SHP77 treated with DMSO at 0.1 percent for 48 hours (cell line): Measurements from ENCODE around the gene SERPINE3.

ENCODE experiments used
- DNase-seq: peaks from one replicate; lab custom pipeline; 2025; lab: John Stamatoyannopoulos, UW

The SERPINE3 gene

GRCh38 chr13:51329606-51330005 lies 9.9 kb upstream of the SERPINE3 start:
- no peak for DNase-seq

GRCh38 chr13:51330791-51331190 lies 8.7 kb upstream of the SERPINE3 start:
- no peak for DNase-seq

- no peak for DNase-seq
These were observed 8.1 kb upstream of the SERPINE3 start for GRCh38 chr13:51331354-51331861.

DNA sequence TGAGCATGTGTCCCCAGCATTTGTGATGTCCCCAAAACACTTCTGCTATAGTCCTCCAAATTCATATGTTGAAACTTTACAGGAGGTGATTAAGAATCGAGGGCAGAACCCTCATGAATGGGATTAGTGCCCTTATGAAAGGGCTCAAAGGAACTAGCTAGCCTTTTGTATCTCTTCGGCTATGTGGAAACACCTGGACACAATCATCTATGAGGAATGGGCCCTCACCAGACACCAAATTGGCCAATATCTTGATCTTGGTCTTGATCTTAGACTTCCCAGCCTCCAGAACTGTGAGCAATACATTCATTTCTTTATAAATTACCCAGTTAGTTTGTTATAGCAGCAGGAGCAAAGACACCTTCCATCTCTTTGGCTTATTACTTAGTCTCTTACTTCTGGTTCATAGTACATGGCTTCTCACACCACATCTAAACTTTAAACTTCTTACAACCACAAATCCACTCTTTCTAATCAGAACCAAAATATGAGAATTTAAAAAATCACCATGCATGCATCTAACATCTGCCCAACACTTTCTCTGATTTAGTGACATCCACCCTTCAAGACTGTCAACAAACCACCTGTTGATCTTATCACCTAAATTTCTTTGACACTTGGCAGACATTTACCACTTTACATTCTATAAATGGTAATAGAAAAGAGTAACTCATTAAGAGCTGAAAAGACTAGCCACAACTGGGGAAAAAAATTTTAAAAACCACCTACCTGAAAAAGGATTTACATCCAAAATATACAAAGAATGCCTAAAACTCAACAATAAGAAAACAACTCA lies 6.7 kb upstream of the SERPINE3 start:
- DNase-seq, result no peak

- no peak for DNase-seq
These were observed 6.1 kb upstream of the SERPINE3 start for GRCh38 chr13:51333421-51333820.

DNA sequence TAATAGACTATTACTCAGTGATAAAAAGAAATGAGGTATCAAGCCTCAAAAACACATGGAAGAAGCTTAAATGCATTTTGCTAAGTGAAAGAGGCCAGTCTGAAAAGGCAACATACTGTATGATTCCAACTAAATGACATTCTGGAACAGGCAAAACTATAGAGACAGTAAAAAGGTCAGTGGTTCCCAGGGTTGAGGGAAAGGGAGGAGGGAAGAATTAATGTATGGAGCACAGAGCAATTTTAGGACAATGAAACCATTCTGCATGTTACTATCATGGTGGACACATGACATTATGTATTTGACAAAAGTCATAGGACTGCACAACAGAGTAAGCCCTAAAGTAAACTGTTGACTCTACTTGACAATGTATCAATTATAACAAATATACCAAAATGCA lies 5.7 kb upstream of the SERPINE3 start:
- DNase-seq, result no peak

- no peak for DNase-seq
These were observed 2.7 kb upstream of the SERPINE3 start for GRCh38 chr13:51336746-51337145.

DNA sequence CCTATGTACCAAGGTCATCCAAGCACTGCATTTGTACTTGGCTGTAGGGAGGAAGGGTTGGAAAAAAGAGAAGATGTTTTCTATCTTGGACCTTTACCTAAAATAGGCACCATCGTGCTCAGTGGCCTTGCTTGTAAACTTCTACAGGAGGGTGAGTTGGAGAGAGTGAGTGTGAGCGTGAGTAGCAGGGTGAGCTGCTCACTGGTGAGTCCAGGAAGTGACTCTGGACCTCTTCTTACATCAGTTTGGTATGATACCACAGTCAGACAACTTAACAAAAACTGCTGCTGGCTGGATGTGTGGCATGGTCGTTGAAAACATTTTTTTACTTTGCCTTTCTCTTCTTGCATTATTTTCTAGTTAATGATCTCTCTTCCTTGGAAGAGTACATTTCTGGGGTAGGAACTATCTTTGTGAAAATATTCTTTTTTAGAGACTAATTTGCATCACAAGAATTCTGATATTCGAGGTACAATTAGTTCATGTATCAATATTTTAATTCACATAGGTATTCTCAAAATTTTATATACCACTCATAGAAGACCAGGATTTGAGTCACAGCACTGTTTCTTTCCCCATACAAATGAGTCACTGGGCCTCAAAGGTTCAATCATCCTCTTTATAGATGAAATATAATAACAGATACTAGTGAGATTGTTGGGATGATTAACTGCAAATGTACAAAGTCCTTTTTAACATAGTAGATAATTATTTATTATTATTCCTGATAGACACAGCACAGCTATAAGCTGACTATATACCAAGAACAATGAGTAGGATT lies 651 bp downstream of the SERPINE3 start:
- no peak for DNase-seq

DNA sequence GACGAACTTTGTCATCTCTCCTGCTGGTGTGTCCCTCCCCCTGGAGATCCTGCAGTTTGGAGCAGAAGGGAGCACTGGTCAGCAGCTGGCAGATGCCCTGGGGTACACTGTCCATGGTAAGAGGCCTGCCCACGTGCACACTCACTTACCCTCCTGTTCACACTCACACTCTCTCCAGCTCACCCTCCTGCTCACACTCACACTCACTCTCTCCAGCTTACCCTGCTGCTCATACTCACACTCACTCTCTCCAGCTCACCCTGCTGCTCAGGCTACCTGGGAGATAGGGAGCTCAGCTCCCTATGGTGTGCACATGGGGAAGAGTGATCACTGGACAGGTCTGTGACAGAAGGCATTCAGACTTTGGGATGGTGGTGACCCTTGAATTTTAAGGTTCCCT lies 1.7 kb downstream of the SERPINE3 start:
- no peak for DNase-seq

- no peak for DNase-seq
These were observed 2.3 kb downstream of the SERPINE3 start for GRCh38 chr13:51341791-51342190.

- no peak for DNase-seq
These were observed 3.2 kb downstream of the SERPINE3 start for GRCh38 chr13:51342706-51343105.

DNA sequence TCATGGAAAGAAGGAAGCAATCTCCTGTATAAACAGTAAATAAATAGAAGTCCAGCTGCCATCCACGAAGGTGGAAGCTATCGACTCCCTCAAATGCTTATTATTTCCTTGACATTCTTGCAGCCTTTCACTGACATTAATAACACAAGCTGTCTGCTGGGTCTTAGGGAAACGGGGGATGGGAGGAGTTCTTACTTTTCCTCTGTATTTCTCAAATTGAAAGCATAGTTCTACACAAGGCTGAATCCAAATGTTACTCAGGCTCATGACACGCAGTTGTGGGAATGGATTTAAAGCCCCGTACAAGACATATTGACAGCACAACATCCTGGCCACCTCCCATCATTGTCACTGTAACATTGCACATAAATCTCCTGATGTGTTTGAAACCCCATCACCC lies 4.0 kb downstream of the SERPINE3 start:
- DNase-seq, result no peak

- DNase-seq, result no peak
These were observed 6.9 kb downstream of the SERPINE3 start for GRCh38 chr13:51346397-51346796.

GRCh38 chr13:51347099-51347498 lies 7.6 kb downstream of the SERPINE3 start:
- DNase-seq, result no peak

DNA sequence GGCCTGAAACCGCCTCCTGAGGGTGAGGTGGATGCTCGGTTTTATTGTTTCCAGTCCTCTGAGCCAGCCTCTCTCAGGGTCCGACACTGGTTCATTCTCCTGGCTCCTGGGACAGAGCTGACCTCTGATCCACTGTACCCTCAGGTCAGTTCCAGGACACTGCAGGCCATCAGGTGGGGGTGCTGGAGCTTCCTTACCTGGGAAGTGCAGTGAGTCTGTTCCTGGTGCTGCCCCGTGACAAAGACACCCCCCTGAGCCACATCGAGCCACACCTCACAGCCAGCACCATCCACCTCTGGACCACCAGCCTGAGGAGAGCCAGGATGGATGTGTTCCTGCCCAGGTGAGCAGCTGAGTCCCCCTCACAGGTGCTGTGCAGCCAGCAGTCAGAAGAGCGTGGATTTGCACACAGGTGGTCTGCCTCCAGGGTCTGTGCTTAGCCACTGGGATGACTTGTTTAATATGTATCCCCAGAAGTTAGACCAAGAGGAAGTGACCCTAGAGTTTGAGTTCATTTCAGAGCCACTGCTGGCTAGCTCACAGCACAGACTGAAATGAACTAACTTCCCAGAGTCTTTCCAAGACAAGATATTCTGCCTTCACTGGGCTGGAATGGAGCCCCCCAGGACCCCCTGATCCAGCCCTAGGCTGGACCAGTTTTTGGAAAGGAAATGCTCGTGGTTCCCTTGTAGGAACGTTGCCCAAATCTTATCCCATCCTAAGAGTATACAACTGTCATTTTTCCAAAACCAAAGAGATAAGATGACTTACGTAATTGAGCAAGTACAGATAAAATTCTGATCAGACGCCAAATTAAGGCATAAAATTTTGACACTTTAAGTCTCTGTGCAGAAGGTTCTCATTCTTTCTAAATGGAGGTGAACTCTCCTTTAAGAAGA lies 8.8 kb downstream of the SERPINE3 start:
- no peak for DNase-seq

DNA sequence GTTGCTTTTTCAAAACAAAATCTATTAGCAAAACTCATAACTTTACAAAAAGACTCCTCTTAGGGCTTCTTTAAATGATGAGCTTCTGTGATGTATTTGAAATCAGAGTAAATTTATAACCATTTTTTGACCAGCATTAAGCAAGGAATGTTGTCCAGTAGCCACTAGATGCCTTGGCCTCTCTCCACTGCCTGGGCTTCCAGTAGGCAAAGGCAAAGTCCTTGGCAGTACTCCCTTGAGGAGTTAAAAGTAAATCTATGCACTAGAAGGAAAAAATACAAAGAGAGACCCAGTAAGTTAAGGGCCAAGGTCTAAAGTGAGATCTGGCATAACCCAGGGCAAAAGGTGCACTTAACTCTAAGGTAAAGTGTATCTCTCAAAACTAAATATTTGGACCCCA lies 9.5 kb downstream of the SERPINE3 start:
- no peak for DNase-seq

- DNase-seq, result no peak
These were observed 15.7 kb downstream of the SERPINE3 start for GRCh38 chr13:51355217-51355616.

DNA sequence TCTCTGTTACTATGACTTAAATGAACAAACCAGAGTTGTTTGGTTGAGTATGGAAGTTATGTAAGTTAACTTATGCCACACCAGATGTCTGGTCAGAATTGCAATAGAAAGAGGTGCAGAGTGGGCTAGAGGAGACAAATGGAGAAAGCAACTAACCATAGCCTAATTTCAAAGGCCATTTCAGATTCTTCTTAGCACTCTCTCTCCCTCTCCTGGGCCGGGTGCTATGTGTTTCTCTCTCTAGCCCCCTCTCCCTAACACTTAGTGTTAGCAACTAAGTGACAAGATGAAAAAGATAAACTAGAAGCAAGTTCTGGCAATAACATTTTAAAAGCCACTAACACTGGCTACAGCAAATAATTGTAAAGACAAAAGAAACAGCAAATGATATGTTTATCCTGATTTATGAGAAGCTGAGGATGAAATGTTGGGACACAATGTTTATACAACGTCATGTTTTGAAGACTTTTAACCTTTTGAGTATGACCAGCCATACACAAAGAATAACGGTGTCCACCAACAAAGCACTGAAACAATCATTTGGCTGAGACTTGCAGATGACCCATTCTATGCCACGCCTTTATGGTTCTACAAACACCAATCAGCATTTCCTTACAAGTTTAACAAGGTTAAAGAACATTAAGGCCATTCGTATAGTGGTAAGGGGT lies 18.6 kb downstream of the SERPINE3 start:
- no peak for DNase-seq

GRCh38 chr13:51359352-51359751 lies 19.9 kb downstream of the SERPINE3 start:
- DNase-seq, result no peak

GRCh38 chr13:51360489-51360888 lies 21.0 kb downstream of the SERPINE3 start:
- DNase-seq, result no peak

GRCh38 chr13:51361106-51361505 lies 21.6 kb downstream of the SERPINE3 start:
- DNase-seq, result no peak

DNA sequence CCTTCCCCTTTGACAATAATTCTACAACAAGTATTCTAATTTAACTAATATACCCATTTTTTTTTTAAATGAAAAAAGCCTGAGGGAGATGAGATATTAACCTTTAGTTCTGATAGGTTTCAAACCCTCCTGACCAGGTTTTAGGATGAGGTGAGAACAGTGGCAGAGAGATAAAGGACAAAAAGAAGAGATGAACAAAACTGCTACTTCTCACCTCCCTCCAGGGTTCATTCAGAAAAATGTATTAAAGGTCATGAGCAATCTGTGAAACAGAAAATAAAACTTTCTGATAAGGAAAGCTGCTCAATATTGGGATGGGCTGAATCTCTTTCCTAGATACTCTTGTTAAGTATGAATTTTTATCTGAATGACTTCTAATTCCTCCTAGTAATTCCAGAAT lies 24.1 kb downstream of the SERPINE3 start:
- no peak for DNase-seq
